PFSK-1 (cell line): ENCODE results near the gene ZNF276.

ENCODE experiments used
- FOXP2 ChIP-seq: optimal IDR thresholded peaks from 2 replicates; pipeline ENCODE3; 2011; ENCODE audit warnings: borderline replicate concordance, control low read depth, inconsistent platforms; ENCODE audit not compliant: insufficient read depth; ENCODE audit errors: extremely low read length, extremely low read depth
- POLR2AphosphoS5 ChIP-seq: IDR thresholded peaks from 2 replicates; pipeline ENCODE4 v1.6.1; 2012; ENCODE audit warnings: low read depth, mild to moderate bottlenecking, control low read depth, low read length, moderate library complexity
- REST ChIP-seq, 2 experiments: IDR thresholded peaks; 2 replicates each; pipeline versions ENCODE4 v1.6.1 to v1.8.0; 2011 to 2012; ENCODE audit warnings: low read depth in 2 of 2, low read length in 2 of 2, control low read depth in 1 of 2, inconsistent platforms in 1 of 2, mild to moderate bottlenecking in 1 of 2, moderate library complexity in 1 of 2; ENCODE audit not compliant: insufficient read depth in 1 of 2
- SIN3A ChIP-seq: IDR thresholded peaks from 2 replicates; pipeline ENCODE4 v1.6.1; 2012; ENCODE audit warnings: mild to moderate bottlenecking, low read length, moderate library complexity, borderline replicate concordance; ENCODE audit not compliant: insufficient read depth
- TAF1 ChIP-seq: IDR thresholded peaks from 2 replicates; pipeline ENCODE4 v1.6.1; 2012; ENCODE audit warnings: low read length, control low read depth, borderline replicate concordance; ENCODE audit not compliant: insufficient read depth

ZNF276 gene

GRCh38 chr16:89695086-89695874 is 26.1 kb upstream of the ZNF276 start:
- TF ChIP-seq REST (IDR thresholded peaks at IDR 0.05; ENCODE audit: insufficient read depth in 1 of 2, low read depth in 2 of 2, low read length in 2 of 2) (no peak), SIN3A (0 out of 2 replicates have a peak, but pooled peaks have one; percentile 6)

- TF ChIP-seq POLR2AphosphoS5 (peak; percentile 47), REST (IDR thresholded peaks at IDR 0.05; ENCODE audit: insufficient read depth in 1 of 2, low read depth in 2 of 2, low read length in 2 of 2) (no peak), SIN3A (no peak), FOXP2 (no peak), TAF1 (no peak)
These were observed 25.3 kb upstream of the ZNF276 start for GRCh38 chr16:89695875-89696669.

GRCh38 chr16:89696670-89697128 is 24.6 kb upstream of the ZNF276 start:
- TF ChIP-seq POLR2AphosphoS5 = no peak; the same call in 1 of the 2 replicates
- no peak for TF ChIP-seq SIN3A
- TF ChIP-seq FOXP2 = no peak

- TF ChIP-seq FOXP2 (no peak), REST (IDR thresholded peaks at IDR 0.05; ENCODE audit: insufficient read depth in 1 of 2, low read depth in 2 of 2, low read length in 2 of 2) (no peak), POLR2AphosphoS5 (no peak), SIN3A (no peak), TAF1 (no peak)
These were observed 24.1 kb upstream of the ZNF276 start for GRCh38 chr16:89697161-89697615.

- no peak for TF ChIP-seq SIN3A
- no peak for TF ChIP-seq TAF1
- TF ChIP-seq POLR2AphosphoS5 = no peak
- TF ChIP-seq FOXP2 = no peak
- TF ChIP-seq REST (IDR thresholded peaks at IDR 0.05; ENCODE audit: insufficient read depth in 1 of 2, low read depth in 2 of 2, low read length in 2 of 2) = no peak
These were observed 23.6 kb upstream of the ZNF276 start for GRCh38 chr16:89697616-89698331.
